Neuronal stem cell (in vitro differentiated cells): ENCODE data around the gene HS3ST4.
"Not testable (repeated sequence)": the region's sequence is repeated elsewhere in the genome, so short reads cannot be mapped to it uniquely, and the experiment has no call there.

Source experiments
- DNase-seq: peaks from one replicate; pipeline ENCODE4 v3.0.0-alpha.2; 2013; ENCODE audit warnings: low spot score
- H2AFZ ChIP-seq: one replicate; pipeline ENCODE4 v1.6.1; 2013; ENCODE audit warnings: mild to moderate bottlenecking, low read length, inconsistent platforms
- H2AK5ac ChIP-seq: 2 replicates; pipeline ENCODE4 v1.6.1; 2013; ENCODE audit warnings: low read depth, mild to moderate bottlenecking, inconsistent platforms, low read length, moderate library complexity, mixed read lengths
- H2BK120ac ChIP-seq: 2 replicates; pipeline ENCODE4 v1.6.1; 2013; ENCODE audit warnings: low read depth, mild to moderate bottlenecking, inconsistent platforms, low read length, moderate library complexity, mixed read lengths
- H2BK12ac ChIP-seq: one replicate; pipeline ENCODE4 v1.6.1; 2013; ENCODE audit warnings: low read length, inconsistent platforms
- H2BK15ac ChIP-seq: 2 replicates; pipeline ENCODE4 v1.6.1; 2013; ENCODE audit warnings: mild to moderate bottlenecking, low read length, inconsistent platforms, mixed read lengths
- H2BK5ac ChIP-seq: one replicate; pipeline ENCODE4 v1.6.1; 2013; ENCODE audit warnings: inconsistent platforms, mild to moderate bottlenecking, low read length, moderate library complexity
- H3K14ac ChIP-seq: one replicate; pipeline ENCODE4 v1.6.1; 2013; ENCODE audit warnings: low read length, inconsistent platforms
- H3K18ac ChIP-seq: 2 replicates; pipeline ENCODE4 v1.6.1; 2013; ENCODE audit warnings: low read length, inconsistent platforms
- H3K23ac ChIP-seq: 2 replicates; pipeline ENCODE4 v1.6.1; 2013; ENCODE audit warnings: low read depth, mild to moderate bottlenecking, mixed read lengths, low read length, inconsistent platforms; ENCODE audit not compliant: poor library complexity
- H3K27ac ChIP-seq: replicated peaks from 3 replicates; pipeline ENCODE4 v1.5.1; 2013; ENCODE audit warnings: low read length, inconsistent platforms
- H3K27me3 ChIP-seq, 3 experiments: 2 replicates each; pipeline ENCODE4 v1.6.1; 2013; ENCODE audit warnings: low read length in 3 of 3, mild to moderate bottlenecking in 2 of 3, inconsistent platforms in 1 of 3, low read depth in 1 of 3, mixed read lengths in 1 of 3, moderate library complexity in 1 of 3; ENCODE audit not compliant: control insufficient read depth in 3 of 3, insufficient read depth in 3 of 3
- H3K36me3 ChIP-seq, 2 donors: replicated peaks in 1 of 2; 2 replicates each; pipeline ENCODE4 v1.6.1; 2013; ENCODE audit warnings: low read length in 2 of 2; ENCODE audit not compliant: control insufficient read depth in 2 of 2, insufficient read depth in 2 of 2
- H3K4ac ChIP-seq: 2 replicates; pipeline ENCODE4 v1.6.1; 2013; ENCODE audit warnings: inconsistent platforms, mild to moderate bottlenecking, low read length, moderate library complexity
- H3K4me1 ChIP-seq, 2 donors: 1 replicate in 1 of 2; 2 replicates in 1 of 2; pipeline ENCODE4 v1.6.1; 2013; ENCODE audit warnings: low read length in 2 of 2, low read depth in 1 of 2; ENCODE audit not compliant: control insufficient read depth in 2 of 2, insufficient read depth in 1 of 2
- H3K4me2 ChIP-seq: one replicate; pipeline ENCODE4 v1.6.1; 2013; ENCODE audit warnings: mild to moderate bottlenecking, low read length, inconsistent platforms; ENCODE audit not compliant: insufficient read depth, poor library complexity, severe bottlenecking
- H3K4me3 ChIP-seq, 2 donors: 2 replicates each; pipeline ENCODE4 v1.5.1; 2013; ENCODE audit warnings: low read length in 2 of 2, mild to moderate bottlenecking in 2 of 2, inconsistent platforms in 1 of 2, moderate library complexity in 1 of 2
- H3K79me1 ChIP-seq: one replicate; pipeline ENCODE4 v1.6.1; 2013; ENCODE audit warnings: low read depth, mild to moderate bottlenecking, inconsistent platforms, low read length, moderate library complexity
- H3K9ac ChIP-seq: one replicate; pipeline ENCODE4 v1.6.1; 2013; ENCODE audit warnings: mild to moderate bottlenecking, low read depth, low read length, inconsistent platforms; ENCODE audit not compliant: poor library complexity
- H3K9me3 ChIP-seq, 2 donors: replicated peaks in 1 of 2; 2 replicates each; pipeline versions ENCODE3 to v1.6.1; 2013; ENCODE audit warnings: low read length in 2 of 2, mild to moderate bottlenecking in 2 of 2, inconsistent platforms in 1 of 2, low read depth in 1 of 2, mixed read lengths in 1 of 2, moderate library complexity in 1 of 2; ENCODE audit not compliant: control insufficient read depth in 2 of 2, insufficient read depth in 1 of 2
- H4K8ac ChIP-seq: one replicate; pipeline ENCODE4 v1.6.1; 2013; ENCODE audit warnings: low read depth, mild to moderate bottlenecking, inconsistent platforms, low read length, moderate library complexity
- H4K91ac ChIP-seq: one replicate; pipeline ENCODE4 v1.6.1; 2013; ENCODE audit warnings: low read length, low read depth, mild to moderate bottlenecking, inconsistent platforms; ENCODE audit not compliant: poor library complexity
- WGBS, 2 donors: extraction: QIAGEN DNeasy Blood & Tissue Kit; methylation state at CpG; one replicate each; pipeline ENCODE4 v1.1.7; 2013; ENCODE audit warnings: missing lambda C conversion rate in 2 of 2, mixed read lengths in 1 of 2; ENCODE audit not compliant: insufficient read length in 2 of 2, insufficient replicate concordance in 1 of 2; ENCODE audit errors: extremely low coverage in 2 of 2; 5-methylcytosine and 5-hydroxymethylcytosine counted together

The HS3ST4 gene

DNA sequence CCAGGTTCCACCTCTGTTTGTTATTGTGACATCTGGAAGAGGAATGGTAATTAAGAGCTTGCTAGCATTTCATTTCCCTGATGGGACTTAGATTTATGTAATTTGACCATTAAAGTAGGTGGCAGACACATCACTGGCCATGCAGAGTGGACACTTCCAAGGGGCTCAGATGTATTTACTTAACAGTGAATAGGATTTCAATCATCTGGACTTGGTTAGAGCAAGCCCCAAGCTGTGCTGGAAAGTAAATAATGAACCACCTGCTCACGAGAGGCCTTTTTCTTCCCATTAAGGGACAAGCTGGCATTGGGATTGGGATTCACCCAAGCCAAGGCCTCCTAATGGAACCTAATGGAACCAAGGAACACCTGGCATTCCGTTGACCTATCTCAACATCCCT lies 395.3 kb downstream of the HS3ST4 start:
- Histone ChIP-seq H3K36me3 (no peaks in the 10 kb centered on the region), H3K9me3 (no peaks in the 10 kb centered on the region), H3K4ac (no peak overlapping the region), H2BK15ac (no peak overlapping the region), H4K8ac (no peak overlapping the region), H2BK12ac (no peak overlapping the region), H3K9ac (no peak overlapping the region), H3K4me3 (no peak overlapping the region), H3K4me1 (peaks cover 0 to 11% of the 10 kb centered on the region in 2 donors), H3K27ac (no peak overlapping the region), H2AK5ac (no peak overlapping the region), H3K18ac (no peak overlapping the region), H3K27me3 (no peaks in the 10 kb centered on the region), H2BK5ac (no peak overlapping the region), H3K4me2 (no peak overlapping the region), H2BK120ac (no peak overlapping the region), H2AFZ (no peak overlapping the region), H4K91ac (no peak overlapping the region), H3K79me1 (peaks cover 2% of the 10 kb centered on the region), H3K14ac (no peak overlapping the region), H3K23ac (no peak overlapping the region)
- WGBS, 2 donors = no CpG with 5 or more reads among the region's 2 CpGs
- no peak for DNase-seq

DNA sequence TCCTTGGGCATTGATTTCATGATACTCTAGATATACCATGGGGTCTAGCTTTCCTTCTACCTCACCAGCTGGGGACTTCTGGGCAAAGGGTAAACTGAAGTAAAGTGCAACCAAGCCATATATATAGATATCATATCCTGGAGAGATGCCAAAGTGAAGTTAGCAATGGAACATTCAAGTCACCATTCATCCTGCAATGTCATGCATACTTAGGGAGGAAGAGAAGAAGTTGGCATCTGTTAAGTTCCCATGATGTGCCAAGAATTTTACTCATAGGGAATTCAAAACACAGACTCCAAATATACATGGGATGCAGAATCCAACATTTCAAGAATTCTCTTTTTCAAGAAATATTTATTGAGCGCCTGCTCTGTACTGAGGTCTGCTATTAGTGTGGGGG lies 399.8 kb downstream of the HS3ST4 start:
- Histone ChIP-seq H3K23ac (no peak overlapping the region), H2BK120ac (no peak overlapping the region), H2BK5ac (no peak overlapping the region), H3K4me3 (no peak overlapping the region), H3K79me1 (peaks cover 2% of the 10 kb centered on the region), H4K91ac (no peak overlapping the region), H2BK15ac (no peak overlapping the region), H3K9ac (no peak overlapping the region), H3K27me3 (no peaks in the 10 kb centered on the region), H2AFZ (no peak overlapping the region), H3K4me2 (no peak overlapping the region), H4K8ac (no peak overlapping the region), H3K9me3 (no peaks in the 10 kb centered on the region), H3K27ac (no peak overlapping the region), H2AK5ac (no peak overlapping the region), H3K4me1 (peaks cover 0 to 3% of the 10 kb centered on the region in 2 donors), H2BK12ac (no peak overlapping the region), H3K36me3 (no peaks in the 10 kb centered on the region), H3K4ac (no peak overlapping the region), H3K18ac (no peak overlapping the region), H3K14ac (no peak overlapping the region)
- DNase-seq = no peak
- no CpG with 5 or more reads among the region's 1 CpG for WGBS, 2 donors

DNA sequence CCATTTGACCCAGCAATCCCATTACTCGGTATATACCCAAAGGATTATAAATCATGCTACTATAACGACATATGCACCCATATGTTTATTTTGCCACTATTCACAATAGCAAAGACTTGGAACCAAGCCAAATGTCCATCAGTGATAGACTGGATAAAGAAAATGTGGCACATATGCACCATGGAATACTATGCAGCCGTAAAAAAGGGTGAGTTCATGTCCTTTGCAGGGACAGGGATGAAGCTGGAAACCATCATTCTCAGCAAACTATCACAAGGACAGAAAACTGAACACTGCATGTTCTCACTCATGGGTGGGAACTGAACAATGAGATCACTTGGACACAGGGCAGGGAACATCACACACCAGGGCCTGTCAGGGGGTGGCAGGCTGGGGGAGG lies 406.4 kb downstream of the HS3ST4 start:
- H3K23ac ChIP-seq, H2AFZ ChIP-seq, H3K18ac ChIP-seq, H2AK5ac ChIP-seq, H3K79me1 ChIP-seq, H3K9me3 ChIP-seq, DNase-seq, H3K27ac ChIP-seq, H4K8ac ChIP-seq, H3K14ac ChIP-seq, H3K36me3 ChIP-seq, H2BK15ac ChIP-seq, H2BK12ac ChIP-seq, H3K4me3 ChIP-seq, H3K4me1 ChIP-seq, H2BK120ac ChIP-seq, H3K27me3 ChIP-seq, H3K4ac ChIP-seq, H2BK5ac ChIP-seq, H4K91ac ChIP-seq, H3K4me2 ChIP-seq, H3K9ac ChIP-seq: not testable (repeated sequence)
- no CpG with 5 or more reads among the region's 3 CpGs for WGBS, 2 donors

DNA sequence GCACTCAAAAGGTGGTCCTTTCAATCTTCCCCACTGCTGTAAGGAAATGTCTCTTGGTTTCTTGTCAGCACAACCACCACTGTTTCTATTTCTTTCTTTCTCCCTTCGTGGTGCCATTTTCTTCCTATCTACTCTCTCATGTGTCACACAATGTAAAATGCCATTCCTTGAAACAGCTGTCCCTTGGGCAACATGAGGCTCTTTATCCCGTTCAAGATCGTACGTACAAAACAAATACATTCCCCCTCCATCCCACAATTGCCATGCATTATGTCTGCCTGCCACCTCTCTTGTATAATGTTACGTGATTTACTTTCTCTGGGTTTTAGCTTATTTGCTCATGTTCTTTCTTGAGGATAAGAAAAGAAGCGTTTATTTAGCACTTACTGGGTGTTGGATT lies 410.6 kb downstream of the HS3ST4 start:
- H2BK5ac ChIP-seq = no peak overlapping the region
- H3K23ac ChIP-seq = no peak overlapping the region
- H3K4me3 ChIP-seq = no peak overlapping the region
- peaks cover 0 to 1% of the 10 kb centered on the region in 2 donors for H3K4me1 ChIP-seq
- H3K27me3 ChIP-seq = no peaks in the 10 kb centered on the region
- H4K91ac ChIP-seq = no peak overlapping the region
- no peaks in the 10 kb centered on the region for H3K36me3 ChIP-seq
- H3K9ac ChIP-seq = no peak overlapping the region
- H2BK120ac ChIP-seq = no peak overlapping the region
- H3K18ac ChIP-seq = no peak overlapping the region
- no peaks in the 10 kb centered on the region for H3K79me1 ChIP-seq
- no peak overlapping the region for H3K27ac ChIP-seq
- WGBS, 2 donors = no CpG with 5 or more reads among the region's 6 CpGs
- H2AFZ ChIP-seq = no peak overlapping the region
- H2BK15ac ChIP-seq = no peak overlapping the region
- H3K9me3 ChIP-seq = no peaks in the 10 kb centered on the region
- no peak overlapping the region for H2BK12ac ChIP-seq
- H3K14ac ChIP-seq = no peak overlapping the region
- no peak overlapping the region for H4K8ac ChIP-seq
- no peak for DNase-seq
- no peak overlapping the region for H2AK5ac ChIP-seq
- no peak overlapping the region for H3K4me2 ChIP-seq
- H3K4ac ChIP-seq = no peak overlapping the region
